ENCODE data around the gene LTV1. TPM values are rescaled to one million over a fixed set of nuclear protein-coding genes. Genes with fewer than 3 reads are reported as not detected.
"Not testable (repeated sequence)": the region's sequence is repeated elsewhere in the genome, so short reads cannot be mapped to it uniquely, and the experiment has no call there.

The LTV1 gene, protein sequence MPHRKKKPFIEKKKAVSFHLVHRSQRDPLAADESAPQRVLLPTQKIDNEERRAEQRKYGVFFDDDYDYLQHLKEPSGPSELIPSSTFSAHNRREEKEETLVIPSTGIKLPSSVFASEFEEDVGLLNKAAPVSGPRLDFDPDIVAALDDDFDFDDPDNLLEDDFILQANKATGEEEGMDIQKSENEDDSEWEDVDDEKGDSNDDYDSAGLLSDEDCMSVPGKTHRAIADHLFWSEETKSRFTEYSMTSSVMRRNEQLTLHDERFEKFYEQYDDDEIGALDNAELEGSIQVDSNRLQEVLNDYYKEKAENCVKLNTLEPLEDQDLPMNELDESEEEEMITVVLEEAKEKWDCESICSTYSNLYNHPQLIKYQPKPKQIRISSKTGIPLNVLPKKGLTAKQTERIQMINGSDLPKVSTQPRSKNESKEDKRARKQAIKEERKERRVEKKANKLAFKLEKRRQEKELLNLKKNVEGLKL
- total RNA-seq (2022) = 36.2 and 38.1 TPM in 2 replicates
- Bru-seq, nascent RNA = percentile 95 among the genes with signal in this experiment
- BruChase-seq, experiment 1, labeled RNA remaining after a 2-hour chase = percentile 91 among the genes with signal in this experiment
- percentile 85 among the genes with signal in this experiment for BruChase-seq, experiment 2, labeled RNA remaining after a 6-hour chase
- long read RNA-seq, transcript LTV1-201 (11 exons, 1,847 nt) = major isoform, 90 of 101 reads
- long read RNA-seq, partial matches to known transcripts = 7 of 101 reads
- long read RNA-seq, other reads (novel, unspliced or antisense) = 4 of 101 reads

DNA sequence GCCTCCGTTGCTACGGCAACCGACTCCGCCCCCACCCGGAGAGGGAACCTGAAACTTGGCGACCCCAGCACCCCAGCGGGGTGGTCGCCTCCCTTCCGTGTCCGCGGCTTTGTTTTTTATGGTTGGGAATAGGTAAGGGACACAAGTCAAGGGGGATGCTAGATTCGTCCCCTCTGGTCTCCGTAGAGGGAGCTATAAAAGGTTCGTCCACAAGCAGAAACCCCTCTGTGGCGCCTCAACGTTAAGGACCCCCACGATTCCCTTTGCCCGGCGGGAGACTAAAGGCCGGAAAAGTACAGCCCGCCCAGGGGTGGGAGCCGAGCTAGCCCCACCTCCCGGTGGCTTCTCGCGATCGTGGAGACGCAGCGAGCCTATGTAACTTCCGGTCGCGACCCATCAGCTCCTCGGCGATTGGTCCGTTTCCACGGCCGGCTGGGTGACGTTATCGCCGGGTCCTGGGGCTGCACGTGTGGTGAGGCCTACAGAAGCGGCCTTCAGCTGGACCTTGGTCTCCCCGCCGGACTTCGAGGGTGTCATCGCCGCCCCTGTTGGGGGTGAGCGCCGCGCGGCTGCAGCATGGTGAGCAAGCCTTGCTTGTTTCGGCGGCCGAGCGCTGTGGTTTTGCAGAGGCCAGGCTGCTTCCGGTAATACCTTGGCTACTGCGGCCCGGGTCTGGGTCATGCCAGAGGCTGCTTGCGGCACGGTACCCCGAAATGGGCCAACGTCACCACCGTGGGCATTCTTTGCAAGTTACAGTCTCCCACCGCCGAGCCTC, at the start of gene LTV1:
Gene LTV1, plus strand, starts transcription at position 437 of the 775 bp plus-strand sequence. Its CDS starts 140 bp downstream, at position 577.
- Histone ChIP-seq H3K4me1 (peaks cover 7% of the 10 kb centered on the region; the same call in 1 of the 2 replicates), H3K36me3 (ENCODE audit: control insufficient read depth, insufficient read depth, low read length) (peaks cover 1% of the 10 kb centered on the region; the same call in 1 of the 2 replicates), H3K9me3 (no peaks in the 10 kb centered on the region), H3K4me3 (ENCODE audit: low read depth, low read length) (peak within 1 kb of the TSS; percentile 78), H3K27me3 (replicated peaks; ENCODE audit: control insufficient read depth, insufficient read depth, low read length) (no peaks in the 10 kb centered on the region)
- CTCF ChIA-PET = interaction anchor here (0.9 to 2.0 kb wide), 2 partner anchors 9 to 268 kb away, joined by 3 to 17 read pairs; no protein-coding TSS in a partner anchor
- Mint-ChIP-seq H3K27me3 (ENCODE audit: insufficient read depth, unreplicated experiment) (no peaks in the 10 kb centered on the region), H3K4me1 (ENCODE audit: low read depth, unreplicated experiment) (peaks cover 7% of the 10 kb centered on the region), H3K27ac (ENCODE audit: unreplicated experiment) (peak within 1 kb of the TSS; percentile 94), H3K9me3 (ENCODE audit: unreplicated experiment) (no peaks in the 10 kb centered on the region), H3K36me3 (ENCODE audit: insufficient read depth, unreplicated experiment) (peaks cover 53% of the 10 kb centered on the region), H3K4me3 (ENCODE audit: unreplicated experiment) (peak within 1 kb of the TSS; percentile 92)
- POLR2A ChIA-PET = interaction anchor here (0.6 to 1.6 kb wide), 14 partner anchors 14 to 392 kb away, joined by 3 to 7 read pairs (median 4); partner anchors contain the start of genes ADAT2, PEX3, PHACTR2 and SF3B5
- intact Hi-C loops (cut with micrococcal nuclease; ENCODE audit: unreplicated experiment) = loop anchor here (1.0 to 5.0 kb wide), 3 partner anchors 98 to 268 kb away; no protein-coding TSS in a partner anchor
- no TSS peak for BruUV-seq (replicated peaks)
- peak; percentile 96 for DNase-seq
- TF ChIP-seq, protein P1, sequence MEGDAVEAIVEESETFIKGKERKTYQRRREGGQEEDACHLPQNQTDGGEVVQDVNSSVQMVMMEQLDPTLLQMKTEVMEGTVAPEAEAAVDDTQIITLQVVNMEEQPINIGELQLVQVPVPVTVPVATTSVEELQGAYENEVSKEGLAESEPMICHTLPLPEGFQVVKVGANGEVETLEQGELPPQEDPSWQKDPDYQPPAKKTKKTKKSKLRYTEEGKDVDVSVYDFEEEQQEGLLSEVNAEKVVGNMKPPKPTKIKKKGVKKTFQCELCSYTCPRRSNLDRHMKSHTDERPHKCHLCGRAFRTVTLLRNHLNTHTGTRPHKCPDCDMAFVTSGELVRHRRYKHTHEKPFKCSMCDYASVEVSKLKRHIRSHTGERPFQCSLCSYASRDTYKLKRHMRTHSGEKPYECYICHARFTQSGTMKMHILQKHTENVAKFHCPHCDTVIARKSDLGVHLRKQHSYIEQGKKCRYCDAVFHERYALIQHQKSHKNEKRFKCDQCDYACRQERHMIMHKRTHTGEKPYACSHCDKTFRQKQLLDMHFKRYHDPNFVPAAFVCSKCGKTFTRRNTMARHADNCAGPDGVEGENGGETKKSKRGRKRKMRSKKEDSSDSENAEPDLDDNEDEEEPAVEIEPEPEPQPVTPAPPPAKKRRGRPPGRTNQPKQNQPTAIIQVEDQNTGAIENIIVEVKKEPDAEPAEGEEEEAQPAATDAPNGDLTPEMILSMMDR (IDR thresholded peaks at IDR 0.05; ENCODE audit: insufficient read depth in 1 of 2, low read depth in 1 of 2, low read length in 1 of 2, severe bottlenecking in 1 of 2, unreplicated experiment in 1 of 2) = no peak

DNA sequence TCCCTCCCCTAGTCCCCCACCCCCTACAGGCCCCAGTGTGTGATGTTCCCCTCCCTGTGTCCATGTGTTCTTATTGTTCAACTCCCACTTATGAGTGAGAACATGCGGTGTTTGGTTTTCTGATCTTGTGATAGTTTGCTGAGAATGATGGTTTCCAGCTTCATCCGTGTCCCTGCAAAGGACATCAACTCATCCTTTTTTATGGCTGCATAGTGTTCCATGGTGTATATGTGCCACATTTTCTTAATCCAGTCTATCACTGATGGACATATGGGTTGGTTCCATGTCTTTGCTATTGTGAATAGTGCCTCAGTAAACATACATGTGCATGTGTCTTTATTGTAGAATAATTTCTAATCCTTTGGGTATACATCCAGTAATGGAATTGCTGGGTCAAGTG, 46.6 kb upstream of the LTV1 start:
- H3K27me3 Mint-ChIP-seq (ENCODE audit: insufficient read depth, unreplicated experiment); H3K9me3 ChIP-seq; POLR2A ChIA-PET; BruUV-seq (replicated peaks); H3K4me1 Mint-ChIP-seq (ENCODE audit: low read depth, unreplicated experiment); H3K27me3 ChIP-seq (replicated peaks; ENCODE audit: control insufficient read depth, insufficient read depth, low read length); H3K4me1 ChIP-seq; H3K36me3 ChIP-seq (ENCODE audit: control insufficient read depth, insufficient read depth, low read length); H3K27ac Mint-ChIP-seq (ENCODE audit: unreplicated experiment); H3K4me3 Mint-ChIP-seq (ENCODE audit: unreplicated experiment); intact Hi-C loops (cut with micrococcal nuclease; ENCODE audit: unreplicated experiment); DNase-seq; CTCF ChIA-PET; H3K4me3 ChIP-seq (ENCODE audit: low read depth, low read length): not testable (repeated sequence)
- Mint-ChIP-seq H3K36me3 (ENCODE audit: insufficient read depth, unreplicated experiment) (peaks cover 66% of the 10 kb centered on the region), H3K9me3 (ENCODE audit: unreplicated experiment) (peaks cover 35% of the 10 kb centered on the region)

DNA sequence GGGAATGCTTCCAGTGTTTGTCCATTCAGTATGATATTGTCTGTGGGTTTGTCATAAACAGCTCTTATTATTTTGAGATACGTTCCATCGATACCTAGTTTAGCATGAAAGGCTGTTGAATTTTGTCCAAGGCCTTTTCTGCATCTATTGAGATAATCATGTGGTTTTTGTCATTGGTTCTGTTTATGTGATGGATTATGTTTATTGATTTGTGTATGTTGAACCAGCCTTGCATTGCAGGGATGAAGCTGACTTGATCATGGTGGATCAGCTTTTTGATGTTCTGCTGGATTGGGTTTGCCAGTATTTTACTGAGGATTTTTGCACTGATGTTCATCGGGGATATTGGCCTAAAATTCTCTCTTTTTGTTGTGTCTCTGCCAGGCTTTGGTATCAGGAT, 44.7 kb upstream of the LTV1 start:
- H3K4me3 ChIP-seq (ENCODE audit: low read depth, low read length); H3K9me3 ChIP-seq; H3K27me3 ChIP-seq (replicated peaks; ENCODE audit: control insufficient read depth, insufficient read depth, low read length); H3K4me3 Mint-ChIP-seq (ENCODE audit: unreplicated experiment); DNase-seq; H3K4me1 ChIP-seq; H3K27me3 Mint-ChIP-seq (ENCODE audit: insufficient read depth, unreplicated experiment); CTCF ChIA-PET; POLR2A ChIA-PET; H3K4me1 Mint-ChIP-seq (ENCODE audit: low read depth, unreplicated experiment); H3K27ac Mint-ChIP-seq (ENCODE audit: unreplicated experiment); H3K36me3 ChIP-seq (ENCODE audit: control insufficient read depth, insufficient read depth, low read length); intact Hi-C loops (cut with micrococcal nuclease; ENCODE audit: unreplicated experiment); BruUV-seq (replicated peaks): not testable (repeated sequence)
- H3K36me3 Mint-ChIP-seq (ENCODE audit: insufficient read depth, unreplicated experiment) = peaks cover 52% of the 10 kb centered on the region
- H3K9me3 Mint-ChIP-seq (ENCODE audit: unreplicated experiment) = peaks cover 21% of the 10 kb centered on the region
